GM23338 (cell line): Measurements from ENCODE around the gene MBD2. TPM values are rescaled to one million over a fixed set of nuclear protein-coding genes. Genes with fewer than 3 reads are reported as not detected.

ENCODE experiments used
- ATAC-seq: fragments of 200-7000 bp; cut with Tn5 transposase; 3 replicates; pipeline ENCODE4 v1.9.1; 2020
- DNase-seq: peaks from one replicate; pipeline ENCODE4 v3.0.0-alpha.2; 2015; ENCODE audit warnings: low spot score
- H2AFZ ChIP-seq: fragments of 200-600 bp; sonication (generic); 2 replicates; pipeline ENCODE4 v1.8.0; 2016; ENCODE audit warnings: antibody characterized with exemption, mild to moderate bottlenecking, moderate library complexity
- H3F3A ChIP-seq: fragments of 200-600 bp; sonication (generic); replicated peaks from 2 replicates; pipeline ENCODE4 v1.8.0; 2017; ENCODE audit warnings: antibody characterized with exemption, mixed run types, low read depth
- H3K27ac ChIP-seq: fragments of 200-600 bp; sonication (generic); 2 replicates; pipeline ENCODE4 v1.6.1; 2016; ENCODE audit warnings: low read depth
- H3K27me3 ChIP-seq: fragments of 200-600 bp; sonication (generic); 2 replicates; pipeline ENCODE4 v1.8.0; 2016; ENCODE audit warnings: mild to moderate bottlenecking, mixed run types, moderate library complexity; ENCODE audit not compliant: insufficient read depth
- H3K36me3 ChIP-seq: fragments of 200-600 bp; sonication (generic); 2 replicates; pipeline ENCODE4 v1.8.0; 2016; ENCODE audit warnings: mild to moderate bottlenecking; ENCODE audit not compliant: insufficient read depth
- H3K4me1 ChIP-seq: fragments of 200-600 bp; sonication (generic); 2 replicates; pipeline ENCODE4 v1.8.0; 2016; ENCODE audit warnings: mild to moderate bottlenecking, moderate library complexity; ENCODE audit not compliant: insufficient read depth
- H3K4me2 ChIP-seq: fragments of 200-600 bp; sonication (generic); 2 replicates; pipeline ENCODE4 v1.7.1; 2017; ENCODE audit warnings: mixed run types
- H3K4me3 ChIP-seq: fragments of 200-600 bp; sonication (generic); 2 replicates; pipeline ENCODE4 v1.6.1; 2016; ENCODE audit warnings: mixed run types
- H3K79me2 ChIP-seq: fragments of 200-600 bp; sonication (generic); replicated peaks from 2 replicates; pipeline ENCODE4 v1.8.0; 2017; ENCODE audit warnings: mild to moderate bottlenecking; ENCODE audit not compliant: insufficient read depth
- H3K9me2 ChIP-seq: fragments of 200-600 bp; sonication (generic); 2 replicates; pipeline ENCODE4 v1.8.0; 2017; ENCODE audit not compliant: insufficient read depth
- H4K20me1 ChIP-seq: fragments of 200-600 bp; sonication (generic); replicated peaks from 2 replicates; pipeline ENCODE4 v1.8.0; 2017; ENCODE audit warnings: mild to moderate bottlenecking; ENCODE audit not compliant: insufficient read depth
- H3K27ac Mint-ChIP-seq: 2 replicates; pipeline ENCODE4 v1.8.0; 2020; ENCODE audit warnings: inconsistent platforms, mild to moderate bottlenecking, moderate library complexity, mixed read lengths
- H3K27me3 Mint-ChIP-seq: 3 replicates; pipeline ENCODE4 v1.8.0; 2022; ENCODE audit warnings: low read depth, mild to moderate bottlenecking, moderate library complexity, mixed read lengths, inconsistent platforms; ENCODE audit not compliant: insufficient read depth, poor library complexity
- H3K36me3 Mint-ChIP-seq: 3 replicates; pipeline ENCODE4 v1.8.0; 2021; ENCODE audit warnings: low read depth, mild to moderate bottlenecking, inconsistent platforms, moderate library complexity, mixed read lengths
- H3K4me1 Mint-ChIP-seq: 3 replicates; pipeline ENCODE4 v1.8.0; 2020; ENCODE audit warnings: mild to moderate bottlenecking, inconsistent platforms, mixed read lengths
- H3K4me3 Mint-ChIP-seq: 3 replicates; pipeline ENCODE4 v1.8.0; 2021; ENCODE audit warnings: moderate library complexity, mild to moderate bottlenecking, inconsistent platforms, mixed read lengths
- H3K9me3 Mint-ChIP-seq: 3 replicates; pipeline ENCODE4 v1.8.0; 2020; ENCODE audit warnings: moderate library complexity, mild to moderate bottlenecking, inconsistent platforms, mixed read lengths
- CREB1 ChIP-seq: fragments of 250-450 bp; sonication (Bioruptor Pico); IDR thresholded peaks from 2 replicates; pipeline ENCODE4 v1.5.0; 2020; ENCODE audit warnings: low read depth, mild to moderate bottlenecking, moderate library complexity
- CTCF ChIP-seq, 2 experiments: fragments of 200-600 bp in 1 of 2; sonication (generic) in 1 of 2; conservative IDR thresholded peaks; 2 replicates each; pipeline versions ENCODE4 v1.5.1 to v1.6.1; 2016 to 2017; ENCODE audit warnings: antibody characterized with exemption in 2 of 2, low read depth in 2 of 2, mild to moderate bottlenecking in 2 of 2, moderate library complexity in 1 of 2
- ETS1 ChIP-seq: IDR thresholded peaks from 2 replicates; pipeline ENCODE4 v1.6.1; 2016; ENCODE audit warnings: antibody characterized with exemption
- EZH2 ChIP-seq: fragments of 200-600 bp; sonication (generic); IDR thresholded peaks from one replicate; pipeline ENCODE4 v1.8.0; 2017; ENCODE audit warnings: antibody characterized with exemption, mild to moderate bottlenecking, low read depth; ENCODE audit not compliant: unreplicated experiment
- EZH2phosphoT487 ChIP-seq: fragments of 200-600 bp; sonication (generic); IDR thresholded peaks from one replicate; pipeline ENCODE4 v1.8.1; 2018; ENCODE audit warnings: antibody characterized with exemption; ENCODE audit not compliant: unreplicated experiment
- JUNB ChIP-seq: IDR thresholded peaks from one replicate; pipeline ENCODE4 v1.6.1; 2016; ENCODE audit warnings: antibody characterized with exemption; ENCODE audit not compliant: unreplicated experiment
- NANOG ChIP-seq: IDR thresholded peaks from 2 replicates; pipeline ENCODE4 v1.6.1; 2016; ENCODE audit warnings: antibody characterized with exemption, borderline replicate concordance
- POLR2AphosphoS5 ChIP-seq: IDR thresholded peaks from 2 replicates; pipeline ENCODE4 v1.6.1; 2016; ENCODE audit warnings: antibody characterized with exemption, low read depth
- REST ChIP-seq: IDR thresholded peaks from one replicate; pipeline ENCODE4 v1.6.1; 2018; ENCODE audit warnings: antibody characterized with exemption; ENCODE audit not compliant: unreplicated experiment
- STAT1 ChIP-seq: IDR thresholded peaks from one replicate; pipeline ENCODE4 v1.6.1; 2016; ENCODE audit warnings: antibody characterized with exemption; ENCODE audit not compliant: unreplicated experiment
- ZNF114 ChIP-seq: fragments of 250-450 bp; sonication (Bioruptor Pico); IDR thresholded peaks from 2 replicates; pipeline ENCODE4 v1.5.0; 2020; ENCODE audit warnings: mild to moderate bottlenecking, moderate library complexity
- ZNF331 ChIP-seq: fragments of 250-450 bp; sonication (Bioruptor Pico); IDR thresholded peaks from 2 replicates; pipeline ENCODE4 v1.5.0; 2020; ENCODE audit warnings: low read depth, mild to moderate bottlenecking, moderate library complexity
- ZNF462 ChIP-seq: fragments of 250-450 bp; sonication (Bioruptor Pico); IDR thresholded peaks from 2 replicates; pipeline ENCODE4 v1.5.0; 2020; ENCODE audit warnings: mild to moderate bottlenecking, moderate library complexity
- polyA plus RNA-seq: library from polyadenylated mRNA; unstranded; fragments of >200 nt; fragmentation: Nextera tagmentation; extraction: Ambion mirVana; gene quantifications from 2 replicates; pipeline ENCODE4 v1.2.1, GENCODE V29; 2016
- total RNA-seq: library from RNA; depleted of rRNA; stranded (reverse); fragments of >200 nt; shearing (Covaris generic); gene quantifications from 2 replicates; pipeline ENCODE4 v1.2.3, GENCODE V29; 2014

The MBD2 gene
- total and polyA plus RNA-seq, 2 experiments from 2014 or later: 11.2 to 39.2 TPM

GRCh38 chr18:54157646-54158385 is 66.7 kb downstream of the MBD2 start:
- no peaks in the 10 kb centered on the region for H3K9me3 Mint-ChIP-seq
- H4K20me1 ChIP-seq: no peaks in the 10 kb centered on the region
- H2AFZ ChIP-seq: no peak overlapping the region
- no peak overlapping the region for H3K27ac Mint-ChIP-seq
- H3F3A ChIP-seq: no peaks in the 10 kb centered on the region
- peaks cover 2% of the 10 kb centered on the region; the same call in 1 of the 3 replicates for H3K4me1 Mint-ChIP-seq
- no peaks in the 10 kb centered on the region for H3K36me3 Mint-ChIP-seq
- no peak for TF ChIP-seq ZNF114 (CRISPR knock-in tag)
- TF ChIP-seq ETS1: no peak
- TF ChIP-seq EZH2phosphoT487: no peak
- no peak for TF ChIP-seq CTCF (conservative IDR thresholded peaks at IDR 0.05; ENCODE audit: low read depth in 2 of 2)
- TF ChIP-seq STAT1: no peak
- no peak for TF ChIP-seq CREB1 (CRISPR knock-in tag)
- no peak for TF ChIP-seq POLR2AphosphoS5
- TF ChIP-seq NANOG: no peak
- no peak for TF ChIP-seq EZH2
- no peak for TF ChIP-seq ZNF462
- TF ChIP-seq ZNF331: no peak
- TF ChIP-seq REST: no peak
- TF ChIP-seq JUNB: no peak
- ATAC-seq (no peak), DNase-seq (no peak)
- H3K9me2 ChIP-seq: 0 out of 2 replicates have a peak, but pooled peaks cover 4% of the 10 kb centered on the region
- H3K27me3 ChIP-seq: no peaks in the 10 kb centered on the region
- no peak overlapping the region for H3K4me2 ChIP-seq
- H3K4me3 Mint-ChIP-seq: no peak overlapping the region
- no peaks in the 10 kb centered on the region for H3K36me3 ChIP-seq
- no peak overlapping the region for H3K27ac ChIP-seq
- H3K79me2 ChIP-seq: no peaks in the 10 kb centered on the region
- no peak overlapping the region for H3K4me3 ChIP-seq
- H3K4me1 ChIP-seq: no peaks in the 10 kb centered on the region
- H3K27me3 Mint-ChIP-seq: no peaks in the 10 kb centered on the region
